Transverse colon (tissue), 4 donors: Measurements from ENCODE around the gene SSBP2. TPM values are rescaled to one million over a fixed set of nuclear protein-coding genes. Genes with fewer than 3 reads are reported as not detected.

Source experiments
- DNase-seq: peaks from one replicate; pipeline ENCODE4 v3.0.0-alpha.2; 2019
- H3K27ac ChIP-seq, 4 donors: fragments of 200-600 bp; sonication (generic); 2 replicates each; pipeline ENCODE4 v1.5.1; 2016 to 2018; ENCODE audit warnings: inconsistent platforms in 4 of 4
- H3K27me3 ChIP-seq: fragments of 200-600 bp; sonication (generic); 2 replicates; pipeline ENCODE4 v1.5.1; 2017; ENCODE audit warnings: inconsistent platforms
- H3K36me3 ChIP-seq, 4 donors: fragments of 200-600 bp; sonication (generic); 2 replicates each; pipeline ENCODE4 v1.5.1; 2017 to 2019; ENCODE audit warnings: inconsistent platforms in 4 of 4
- H3K4me1 ChIP-seq, 4 donors: fragments of 200-600 bp; sonication (generic); 2 replicates each; pipeline ENCODE4 v1.5.1; 2017 to 2020; ENCODE audit warnings: inconsistent platforms in 4 of 4
- H3K4me3 ChIP-seq, 4 donors: fragments of 200-600 bp; sonication (generic); 1 replicate in 1 of 4; 2 replicates in 3 of 4; pipeline versions ENCODE4 v1.5.1 to v1.6.1; 2017 to 2019; ENCODE audit warnings: inconsistent platforms in 4 of 4
- H3K9me3 ChIP-seq, 2 donors: fragments of 200-600 bp; sonication (generic); 2 replicates each; pipeline ENCODE4 v1.5.1; 2017 to 2019; ENCODE audit warnings: inconsistent platforms in 2 of 2
- CTCF ChIP-seq, 5 experiments: fragments of 200-600 bp in 3 of 5; fragments of 450-650 bp in 2 of 5; sonication (generic) in 3 of 5; IDR thresholded peaks; 1 replicate in 2 of 5; 2 replicates in 3 of 5; pipeline ENCODE4 v1.5.1; 2016 to 2017; ENCODE audit warnings: antibody characterized with exemption in 5 of 5, inconsistent platforms in 3 of 5, mild to moderate bottlenecking in 2 of 5, moderate library complexity in 1 of 5
- EP300 ChIP-seq: sonication (generic); formaldehyde crosslinking; IDR thresholded peaks from one replicate; pipeline ENCODE4 v1.6.1; 2017; ENCODE audit warnings: antibody characterized with exemption, low read depth
- POLR2A ChIP-seq: fragments of 450-650 bp; IDR thresholded peaks from one replicate; pipeline ENCODE4 v1.6.1; 2016; ENCODE audit warnings: antibody characterized with exemption, mild to moderate bottlenecking, moderate library complexity
- POLR2AphosphoS5 ChIP-seq, 3 donors: sonication (generic); formaldehyde crosslinking; IDR thresholded peaks; one replicate each; pipeline ENCODE4 v1.6.1; 2016; ENCODE audit warnings: antibody characterized with exemption in 3 of 3
- WGBS, 2 donors: methylation state at CpG; one replicate each; pipeline ENCODE4 v1.1.5; 2018; ENCODE audit warnings: low coverage in 1 of 2; 5-methylcytosine and 5-hydroxymethylcytosine counted together
- in situ Hi-C, 4 donors: fragments of 200-750 bp; cut with MboI; loops; one replicate each; pipeline versions ENCODE4 v1.15.0 to v1.15.1; 2017; ENCODE audit warnings: low sequenced_read_pairs in 3 of 4, low pct_ligation_motif_present in 1 of 4, low pct_unique_long_range_greater_than_20kb in 1 of 4
- intact Hi-C: fragments of 100-400 bp; cut with DNase I; formaldehyde crosslinking; loops from one replicate; pipeline ENCODE4 v1.15.1; 2023; ENCODE audit warnings: low total_unique reads
- total RNA-seq, 4 donors: library from RNA; depleted of rRNA; stranded (reverse); fragments of >200 nt; gene quantifications; one replicate each; pipeline ENCODE4 v1.1.0, GENCODE V29; 2016

Gene SSBP2
- total RNA-seq: 10 to 100 TPM; 22.8 to 50.4 (median 34.4) TPM

- in situ Hi-C loops (loop anchor here in 2 of 4 donors (10.0 kb wide), 1 partner anchor 94 kb away; no protein-coding TSS in a partner anchor), intact Hi-C loops (loop anchor here (1.0 to 5.0 kb wide), 2 partner anchors 100 to 244 kb away; no protein-coding TSS in a partner anchor)
- H3K4me1 ChIP-seq: peaks cover 4 to 40% (median 23%) of the 10 kb centered on the region in 4 donors
- peak; percentile 100 for DNase-seq
- H3K9me3 ChIP-seq: no peaks in the 10 kb centered on the region
- H3K27me3 ChIP-seq: no peaks in the 10 kb centered on the region
- peak within 1 kb of the TSS; percentile 73 to 97 (median 91) for H3K4me3 ChIP-seq
- TF ChIP-seq EP300: peak; percentile 35
- peak; percentile 72 to 86 (median 78) for TF ChIP-seq POLR2AphosphoS5 (IDR thresholded peaks at IDR 0.05)
- TF ChIP-seq POLR2A: peak; percentile 41
- no peak for TF ChIP-seq CTCF (IDR thresholded peaks at IDR 0.05)
- peak within 1 kb of the TSS; percentile 93 to 99 (median 97) for H3K27ac ChIP-seq
- no peaks in the 10 kb centered on the region for H3K36me3 ChIP-seq
- WGBS, 2 donors: 1% methylated on average over 47 of the region's 73 CpGs; no CpG with 5 or more reads in 1 of the 2 donors
Observed at GRCh38 chr5:81751009-81751835, at the start of gene SSBP2. Gene SSBP2 (minus strand): TSS chr5:81751097. CDS start chr5:81751042, 55 bp downstream.

- intact Hi-C loops: no loop called here
- DNase-seq: no peak
- Histone ChIP-seq H3K4me1 (no peaks in the 10 kb centered on the region), H3K4me3 (no peak overlapping the region), H3K36me3 (no peaks in the 10 kb centered on the region), H3K27me3 (no peaks in the 10 kb centered on the region), H3K9me3 (no peaks in the 10 kb centered on the region), H3K27ac (no peak overlapping the region)
- 77 to 100% methylated on average over 1 of the region's 1 CpG for WGBS, 2 donors
- TF ChIP-seq POLR2A (no peak), CTCF (IDR thresholded peaks at IDR 0.05) (no peak), EP300 (no peak), POLR2AphosphoS5 (IDR thresholded peaks at IDR 0.05) (no peak)
- in situ Hi-C loops: no loop called here
Observed at GRCh38 chr5:81795666-81796065, 44.8 kb upstream of the SSBP2 start.

- in situ Hi-C loops: no loop called here
- intact Hi-C loops: no loop called here
- H3K27me3 ChIP-seq: no peaks in the 10 kb centered on the region
- no peak for DNase-seq
- H3K4me3 ChIP-seq: no peak overlapping the region
- H3K27ac ChIP-seq: no peak overlapping the region
- WGBS, 2 donors: 67 to 72% methylated on average over 4 of the region's 4 CpGs
- H3K4me1 ChIP-seq: peaks cover 0 to under 1% (median 0%) of the 10 kb centered on the region in 4 donors
- H3K9me3 ChIP-seq: no peaks in the 10 kb centered on the region
- H3K36me3 ChIP-seq: no peaks in the 10 kb centered on the region
- TF ChIP-seq POLR2A: no peak
- no peak for TF ChIP-seq EP300
- no peak for TF ChIP-seq CTCF (IDR thresholded peaks at IDR 0.05)
- TF ChIP-seq POLR2AphosphoS5 (IDR thresholded peaks at IDR 0.05): no peak
Observed at GRCh38 chr5:81794226-81794625, 43.3 kb upstream of the SSBP2 start.

- in situ Hi-C loops (no loop called here), intact Hi-C loops (no loop called here)
- peaks cover 8 to 21% (median 14%) of the 10 kb centered on the region in 4 donors for H3K4me1 ChIP-seq
- H3K9me3 ChIP-seq: no peaks in the 10 kb centered on the region
- 84 to 88% methylated on average over 6 to 9 of the region's 9 CpGs for WGBS, 2 donors
- H3K27me3 ChIP-seq: no peaks in the 10 kb centered on the region
- no peak for DNase-seq
- TF ChIP-seq CTCF (IDR thresholded peaks at IDR 0.05) (no peak), EP300 (no peak), POLR2AphosphoS5 (IDR thresholded peaks at IDR 0.05) (no peak), POLR2A (no peak)
- no peak overlapping the region for H3K4me3 ChIP-seq
- H3K27ac ChIP-seq: no peak overlapping the region
- H3K36me3 ChIP-seq: no peaks in the 10 kb centered on the region
Observed at GRCh38 chr5:81790336-81790735, 39.4 kb upstream of the SSBP2 start.
